T-helper 2 cell (primary cell): Measurements from ENCODE around the gene ARHGEF19.
A peak's percentile ranks its signal among the peaks of the same experiment; 100 is the strongest.
"Not testable (repeated sequence)": the region's sequence is repeated elsewhere in the genome, so short reads cannot be mapped to it uniquely, and the experiment has no call there.

Experiments
- DNase-seq, 5 experiments: peaks; one replicate each; pipeline versions ENCODE4 v3.0.0 to v3.0.0-alpha.2; 2012 to 2022

The ARHGEF19 gene

DNA sequence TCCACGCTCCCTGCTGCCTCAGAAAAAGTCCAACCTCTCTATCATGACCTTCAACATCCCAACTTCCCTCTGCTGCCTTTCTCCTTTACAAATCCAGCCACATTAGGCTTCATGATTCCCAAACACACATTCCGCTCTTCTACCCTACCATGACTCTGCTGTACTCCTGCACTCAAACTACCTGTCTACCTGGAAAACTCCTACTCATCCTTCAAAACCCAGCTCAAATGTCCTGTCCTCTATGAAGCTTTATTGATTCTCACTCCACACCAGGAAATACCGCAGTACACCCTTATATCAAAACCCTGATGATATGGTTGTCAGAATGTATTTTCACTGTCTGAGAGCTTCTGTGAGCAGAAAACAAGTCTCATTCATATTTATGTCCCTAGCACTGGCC is 8.9 kb downstream of the ARHGEF19 start:
- DNase-seq, result no peak

DNA sequence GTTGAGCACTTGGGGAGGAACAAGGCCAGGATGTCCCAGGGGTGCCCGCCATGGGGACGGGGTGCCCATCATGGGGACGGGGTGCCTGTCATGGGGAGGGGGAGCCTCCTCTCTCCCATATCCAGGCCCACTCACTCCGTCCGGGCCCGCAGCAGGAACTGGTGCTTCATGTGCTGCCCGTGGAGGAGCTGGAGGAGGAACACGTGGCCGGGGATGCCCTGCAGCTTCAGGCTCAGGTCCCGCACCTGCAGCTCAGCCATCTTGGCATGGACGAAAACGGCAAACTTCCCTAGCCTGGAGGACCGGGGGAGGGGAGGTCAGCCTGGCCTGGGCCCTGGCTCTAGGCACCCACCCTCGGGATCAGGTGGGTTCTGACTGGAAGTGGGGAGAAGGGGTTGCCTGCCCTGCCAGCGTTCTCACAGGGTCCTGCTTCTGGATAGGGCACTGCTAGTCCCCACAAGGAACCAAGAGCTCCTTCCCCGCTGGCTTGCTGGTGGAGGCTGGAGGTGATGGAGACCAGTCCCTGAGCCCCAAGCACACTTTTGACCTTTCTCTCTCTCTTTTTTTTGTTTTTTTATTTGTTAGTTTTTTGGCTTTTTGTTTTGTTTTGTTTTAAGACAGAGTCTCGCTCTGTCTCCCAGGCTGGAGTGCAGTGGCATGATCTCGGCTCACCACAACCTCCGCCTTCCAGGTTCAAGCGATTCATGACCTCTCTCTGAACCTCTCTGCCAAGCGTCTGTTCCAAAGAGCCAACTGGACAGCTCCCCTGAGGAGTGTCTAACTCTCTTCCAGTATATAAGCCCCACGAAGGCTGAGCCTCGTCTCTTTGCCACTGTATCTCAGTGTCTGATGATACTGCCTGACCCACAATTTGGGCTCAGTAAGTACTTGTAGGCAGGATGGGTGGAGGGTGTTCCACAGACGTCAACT is 9.9 kb downstream of the ARHGEF19 start:
- DNase-seq, result no peak

DNA sequence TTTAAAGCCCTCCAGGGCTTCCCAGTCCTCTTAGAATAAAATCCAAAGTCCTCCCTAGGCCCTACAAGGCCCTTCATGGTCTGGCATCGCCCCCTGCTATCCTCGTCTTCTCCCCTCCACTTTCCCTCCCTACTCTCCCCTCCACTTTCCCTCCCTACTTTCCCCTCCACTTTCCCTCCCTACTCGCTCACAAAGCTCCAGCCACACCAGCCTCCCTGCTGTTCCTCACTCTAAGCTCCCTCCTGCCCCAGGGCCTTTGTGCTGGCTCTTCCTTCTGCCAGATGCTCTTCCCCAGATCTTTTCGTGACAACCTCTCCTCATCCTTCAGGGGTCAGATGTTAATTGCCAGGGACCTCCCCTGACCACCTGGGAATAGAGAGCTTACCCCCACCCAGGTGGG is 12.8 kb downstream of the ARHGEF19 start:
- no peak for DNase-seq

DNA sequence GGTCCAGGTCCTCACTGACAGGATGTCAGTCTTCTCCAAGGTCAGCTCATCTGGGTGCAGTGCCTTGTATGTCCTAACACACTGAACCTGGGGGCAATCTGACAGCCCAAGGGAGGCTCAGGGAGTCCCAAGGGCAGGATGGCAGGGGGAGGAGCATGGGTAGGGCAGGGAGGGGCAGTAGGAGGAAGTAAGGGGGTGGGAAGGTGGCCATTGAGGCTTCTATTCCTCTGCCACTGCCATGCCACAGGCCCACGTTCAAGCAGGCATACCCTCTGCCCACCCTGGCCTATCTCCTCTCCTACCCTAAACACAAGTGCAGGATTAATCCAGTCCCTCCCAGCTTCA is 13.3 kb downstream of the ARHGEF19 start:
- no peak for DNase-seq

DNA sequence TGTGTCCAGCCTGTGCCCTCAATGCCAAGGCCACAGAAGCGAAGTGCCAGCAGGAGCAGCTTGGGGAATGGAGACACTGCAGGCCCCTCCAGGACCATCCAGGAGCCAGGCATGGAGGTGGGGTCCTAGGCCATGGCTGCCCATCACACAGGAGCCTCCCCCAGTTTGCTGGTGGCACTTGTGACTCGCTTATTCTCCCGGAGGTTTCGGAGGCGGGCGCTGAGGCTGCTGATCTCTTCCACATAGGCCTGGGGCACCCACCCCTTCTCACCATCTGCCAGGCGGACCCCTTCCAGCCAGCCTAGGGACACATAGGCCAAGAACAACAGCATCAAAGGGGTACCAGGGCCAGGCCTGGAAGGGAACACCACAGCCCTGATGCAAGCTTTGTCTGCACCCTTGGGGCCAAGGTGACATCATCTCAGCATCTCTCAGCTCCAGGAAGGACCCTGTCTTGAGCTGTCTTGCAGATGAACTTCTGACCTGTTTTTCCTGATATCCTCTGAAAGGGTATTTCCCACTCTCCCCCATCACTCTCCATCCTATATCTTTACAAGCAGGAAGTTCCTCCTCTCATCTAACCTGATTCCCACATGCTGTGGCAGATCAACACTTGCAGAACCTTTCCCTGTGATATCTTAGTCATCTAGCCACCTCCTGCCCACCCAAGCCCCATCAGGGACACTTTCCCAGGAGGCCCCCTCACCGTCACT is 13.9 kb downstream of the ARHGEF19 start:
- DNase-seq, result no peak

DNA sequence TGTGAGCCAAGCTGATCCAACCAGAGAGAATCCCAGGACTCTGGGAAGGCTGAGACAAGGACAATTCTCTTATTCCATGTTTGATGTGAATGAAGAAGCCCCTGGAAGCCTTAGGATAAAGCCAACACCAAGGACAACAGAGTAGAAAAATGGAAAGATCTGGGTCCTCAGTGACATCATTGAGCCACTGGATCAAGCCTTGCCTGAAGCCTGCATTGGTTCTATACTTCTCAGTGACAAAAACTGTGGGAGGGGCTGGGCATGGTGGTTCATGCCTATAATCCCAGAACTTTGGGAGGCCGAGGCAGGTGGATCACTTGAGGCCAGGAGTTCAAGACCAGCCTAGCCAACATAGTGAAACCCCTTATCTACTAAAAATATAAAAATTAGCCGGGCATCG is 15.6 kb downstream of the ARHGEF19 start:
- no peak for DNase-seq

DNA sequence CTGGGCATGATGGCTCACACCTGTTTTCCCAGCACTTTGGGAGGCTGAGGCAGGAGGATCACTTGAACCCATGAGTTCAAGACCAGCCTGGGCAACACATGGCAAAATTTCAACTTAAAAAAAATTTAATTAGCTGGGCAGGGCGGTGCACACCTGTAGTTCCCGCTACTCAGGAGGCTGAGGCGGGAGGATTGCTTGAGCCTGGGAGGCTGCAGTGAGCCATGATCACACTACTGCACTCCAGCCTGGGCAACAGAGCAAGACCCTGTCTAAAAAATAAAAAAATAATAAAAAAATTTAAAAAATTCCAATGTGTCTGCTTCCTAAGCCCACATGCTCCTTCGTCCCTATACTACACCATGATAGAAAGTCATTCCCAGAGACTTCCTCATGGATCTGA is 16.3 kb downstream of the ARHGEF19 start:
- DNase-seq, result not testable (repeated sequence)

DNA sequence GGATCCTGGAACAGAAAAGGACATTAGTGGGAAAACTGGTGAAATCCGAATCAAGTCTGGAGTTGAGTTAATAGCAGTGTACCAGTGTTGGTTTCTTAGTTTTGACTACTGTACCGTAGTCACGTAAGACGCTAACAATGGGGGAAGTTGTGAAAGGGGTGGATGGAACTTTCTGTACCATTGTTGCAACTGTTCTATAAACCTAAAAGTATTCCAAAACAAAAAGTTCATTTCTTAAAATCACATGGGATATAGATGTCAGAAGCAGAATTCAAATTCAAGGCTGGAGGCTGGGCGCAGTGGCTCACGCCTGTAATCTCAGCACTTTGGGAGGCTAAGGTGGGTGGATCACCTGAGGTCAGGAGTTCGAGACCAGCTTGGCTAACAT is 16.9 kb downstream of the ARHGEF19 start:
- DNase-seq, result no peak

DNA sequence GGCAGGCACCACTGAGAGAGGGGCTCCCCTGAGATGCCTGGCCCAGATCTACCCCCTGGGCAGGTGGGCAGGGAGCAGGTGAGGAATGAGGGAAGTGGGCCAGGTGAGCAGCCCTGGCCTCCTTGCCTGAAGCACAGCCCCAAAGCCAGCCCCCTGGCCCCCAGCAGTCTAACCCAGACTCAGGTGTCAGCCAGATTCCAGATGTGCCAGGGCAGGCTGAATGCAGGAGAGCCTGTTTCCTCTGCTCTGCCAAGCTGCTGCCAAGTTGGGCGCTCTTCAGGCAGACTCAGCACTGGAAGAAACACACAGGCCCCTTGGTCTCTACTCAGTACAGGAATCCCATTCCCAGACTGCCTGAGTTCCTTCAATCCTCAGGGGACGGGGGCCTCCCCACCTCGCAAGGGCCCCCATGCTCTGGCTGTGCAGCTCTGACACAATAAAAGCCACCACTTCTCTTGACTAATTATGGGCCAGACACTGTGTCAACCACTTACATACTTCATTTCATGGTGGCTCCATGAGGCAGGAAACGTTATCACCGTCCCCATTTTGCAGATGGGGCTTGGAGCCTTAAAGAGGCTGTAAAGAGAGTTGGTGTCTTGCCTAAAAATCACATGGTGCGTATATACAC is 20.4 kb downstream of the ARHGEF19 start:
- DNase-seq, result no peak

DNA sequence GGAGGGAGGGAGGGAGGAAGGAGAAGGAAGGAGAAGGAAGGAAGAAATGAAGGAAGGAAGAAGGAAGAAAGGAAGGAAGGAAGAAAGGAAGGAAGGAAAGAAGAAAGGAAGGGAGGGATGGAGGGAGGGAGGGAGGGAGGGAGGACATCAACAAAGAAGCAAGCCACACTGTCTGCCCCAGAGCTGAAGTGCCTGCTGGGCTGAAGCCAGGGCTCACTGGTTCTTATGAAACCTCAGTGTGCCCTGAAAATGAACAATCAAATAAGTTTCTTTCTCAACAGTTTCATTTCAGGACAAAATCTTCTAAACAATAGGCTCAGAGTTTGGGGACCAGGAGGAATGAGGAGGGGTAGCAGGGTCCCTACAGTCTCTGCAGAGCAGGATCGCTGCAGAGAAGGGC is 21.1 kb downstream of the ARHGEF19 start:
- no peak for DNase-seq

DNA sequence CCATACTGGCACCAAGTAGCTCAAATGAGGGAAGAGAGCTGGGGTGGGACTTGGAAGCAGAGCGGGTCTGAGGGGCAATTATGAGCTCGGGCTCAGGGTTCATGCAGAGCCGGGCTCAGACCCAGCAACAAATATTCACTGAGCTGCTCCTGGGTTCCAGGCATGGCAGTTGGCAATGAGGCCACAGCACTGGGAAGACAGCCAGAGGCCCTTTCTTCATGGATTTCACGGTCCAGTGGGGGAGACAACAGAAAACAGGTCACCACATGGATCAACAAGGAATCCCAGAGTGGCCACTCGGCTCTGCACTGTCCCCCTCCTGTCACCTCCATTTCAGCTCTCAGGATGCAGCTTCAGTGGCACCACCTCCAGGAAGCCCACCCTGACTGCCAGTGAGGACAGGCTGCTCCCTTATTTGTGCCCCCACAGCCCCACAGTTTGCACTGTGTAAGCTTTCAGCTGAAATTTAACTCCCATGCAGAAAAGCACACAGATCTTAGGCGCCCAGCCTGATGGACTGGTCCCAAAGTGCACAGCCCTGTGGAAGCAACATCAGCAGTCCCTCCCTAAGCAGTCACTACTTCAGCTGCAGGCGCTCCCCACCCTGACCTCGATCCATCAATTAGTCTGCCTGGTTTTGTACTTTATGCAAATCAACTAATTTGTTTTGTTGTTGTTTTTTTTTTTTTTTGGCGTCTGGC is 22.4 kb downstream of the ARHGEF19 start:
- no peak for DNase-seq

DNA sequence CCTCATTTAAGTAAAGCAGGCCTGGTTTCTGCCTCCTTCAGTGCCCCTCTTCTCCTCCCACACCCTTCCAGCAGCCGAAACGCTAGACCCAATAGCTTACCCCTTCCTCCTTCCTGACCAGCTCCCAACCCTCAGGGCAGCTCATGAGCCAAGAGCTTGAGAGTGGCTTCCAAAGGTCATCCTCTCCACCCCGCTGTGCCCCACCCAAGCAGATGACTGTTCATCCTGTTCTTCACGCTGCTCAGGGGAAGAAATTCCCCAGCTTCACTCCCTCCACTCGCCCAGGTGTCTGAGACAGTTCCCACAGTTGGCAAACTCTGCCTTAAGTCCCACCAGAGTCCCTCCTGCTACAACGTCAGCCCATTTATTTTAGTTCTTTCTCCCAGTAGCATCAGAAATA is 23.4 kb downstream of the ARHGEF19 start:
- no peak for DNase-seq

DNA sequence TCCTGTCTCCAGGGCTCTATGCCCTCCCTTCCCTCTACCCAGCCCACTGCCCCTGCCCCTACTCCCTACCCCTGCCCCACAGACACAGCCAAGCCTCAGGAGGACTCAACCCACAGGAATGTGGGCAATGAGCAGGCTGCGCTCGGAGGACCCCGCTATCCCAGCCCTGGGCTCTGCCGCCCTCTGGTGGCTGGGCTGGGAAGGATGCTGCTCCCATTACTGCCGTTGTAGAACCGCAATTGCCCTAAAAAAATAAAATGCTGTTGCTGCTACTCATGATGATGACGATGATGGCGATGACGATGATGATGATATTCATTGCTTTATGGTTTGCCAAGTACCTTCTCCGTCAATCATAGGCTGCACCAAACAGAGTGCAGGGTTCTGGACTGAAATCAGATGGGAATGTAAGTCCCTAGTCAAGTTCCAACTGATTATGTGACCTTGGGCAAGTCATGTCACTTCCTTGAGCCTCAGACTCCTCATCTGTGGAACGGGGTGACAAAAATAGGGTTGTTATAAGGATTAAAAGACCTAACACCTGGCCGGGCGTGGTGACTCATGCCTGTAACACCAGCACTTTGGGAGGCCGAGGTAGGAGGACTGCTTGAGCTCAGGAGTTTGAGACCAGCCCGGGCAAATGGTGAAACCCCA is 24.6 kb downstream of the ARHGEF19 start:
- DNase-seq, result peak; percentile 56 to 70 (median 65)

DNA sequence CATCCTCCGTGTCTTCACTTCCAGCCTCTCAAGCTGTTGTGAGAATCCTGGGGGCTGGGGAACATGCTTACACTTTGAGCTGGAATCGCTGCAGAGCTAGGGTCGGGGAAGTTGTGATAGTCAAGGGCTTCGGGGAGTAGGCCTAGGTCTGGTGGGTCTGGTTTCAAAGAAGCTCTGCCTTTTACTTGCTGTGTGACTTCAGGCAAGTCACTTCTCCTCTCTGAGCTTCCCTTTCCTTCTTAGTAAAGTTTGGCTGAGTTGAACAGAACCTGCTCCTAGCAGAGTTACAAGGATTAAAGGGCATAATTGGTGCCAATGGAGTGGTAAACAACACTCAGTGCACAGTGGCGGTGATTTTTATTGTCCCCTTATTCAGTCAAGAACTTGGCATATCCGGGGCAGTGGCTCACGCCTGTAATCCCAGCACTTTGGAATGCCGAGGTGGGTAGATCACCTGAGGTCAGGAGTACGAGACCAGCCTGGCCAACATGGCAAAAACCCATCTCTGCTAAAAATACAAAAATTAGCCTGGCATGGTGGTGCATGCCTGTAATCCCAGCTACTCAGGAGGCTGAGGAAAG is 25.7 kb downstream of the ARHGEF19 start:
- no peak for DNase-seq

DNA sequence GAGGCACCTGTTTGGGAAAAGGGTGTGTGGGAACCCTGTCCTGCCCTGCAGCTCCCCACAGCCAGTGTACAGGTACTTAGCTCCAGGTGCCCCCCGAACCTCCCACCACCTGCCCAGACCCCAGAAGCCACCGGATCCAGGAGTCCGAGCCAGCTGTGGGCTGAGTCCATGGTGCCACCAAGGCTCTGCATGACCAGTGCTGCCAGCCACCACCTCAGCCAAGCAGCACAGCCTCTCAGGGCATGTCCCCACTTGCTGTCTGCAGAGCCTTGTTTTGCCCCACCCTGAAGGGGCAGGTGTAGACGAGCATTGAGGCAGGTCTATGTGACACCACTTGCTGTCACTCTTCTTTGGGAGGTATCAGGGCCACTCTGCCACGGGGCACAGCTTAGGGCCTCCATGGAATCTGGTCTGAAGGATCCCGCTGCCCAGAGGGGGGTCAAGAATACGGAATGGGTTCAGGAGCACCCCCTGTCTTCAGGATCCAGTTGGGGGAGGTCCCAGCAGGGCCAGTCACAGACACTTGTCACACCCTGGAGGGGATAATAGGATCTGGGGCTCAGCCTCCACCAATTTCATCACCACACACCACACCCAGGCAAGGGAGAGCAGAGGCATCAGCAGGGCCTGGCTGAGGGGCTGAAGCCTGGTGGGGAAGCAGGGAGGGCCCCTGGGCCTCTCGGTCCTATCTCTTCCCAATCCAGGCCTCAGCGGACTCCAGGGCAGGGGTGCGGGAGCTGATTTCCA is 27.7 kb downstream of the ARHGEF19 start:
- no peak for DNase-seq

DNA sequence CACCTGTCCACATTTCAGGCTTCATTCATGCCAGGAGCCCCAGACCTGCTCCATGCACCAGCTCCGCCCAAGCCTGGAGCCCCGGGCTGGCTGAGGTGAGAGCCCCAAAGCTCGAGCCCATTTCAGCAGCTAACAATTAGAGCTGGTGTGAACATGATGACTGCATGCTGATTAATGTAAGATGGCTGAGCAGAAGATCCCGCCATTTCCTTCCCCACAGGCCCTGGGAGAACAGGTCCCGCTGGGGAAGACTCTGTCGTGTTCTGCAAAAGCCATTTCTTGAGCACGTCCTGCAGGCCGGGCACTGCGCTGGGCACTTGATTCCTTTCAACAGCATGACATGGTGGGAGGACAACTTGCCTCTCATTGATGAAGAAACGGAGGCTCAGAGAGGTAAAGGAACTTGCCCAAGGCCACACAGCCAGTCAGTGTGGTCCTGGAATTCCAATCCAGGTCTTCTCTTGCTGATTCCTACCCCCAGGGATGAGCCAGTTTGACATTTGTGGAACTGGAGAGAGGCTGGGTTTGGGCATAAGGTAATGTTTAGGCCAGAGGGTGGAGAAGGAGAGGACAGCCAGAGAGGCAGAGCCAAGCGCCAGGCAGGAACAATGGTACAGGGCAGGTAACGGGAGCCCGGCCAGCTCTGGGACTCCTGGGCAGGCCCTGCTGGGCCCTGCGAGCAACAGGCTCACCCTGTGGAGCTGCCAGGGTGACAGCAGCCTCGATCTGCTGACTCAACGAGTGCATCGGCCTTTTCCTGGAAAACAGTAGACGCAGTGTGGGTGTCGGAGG is 28.5 kb downstream of the ARHGEF19 start:
- no peak for DNase-seq

DNA sequence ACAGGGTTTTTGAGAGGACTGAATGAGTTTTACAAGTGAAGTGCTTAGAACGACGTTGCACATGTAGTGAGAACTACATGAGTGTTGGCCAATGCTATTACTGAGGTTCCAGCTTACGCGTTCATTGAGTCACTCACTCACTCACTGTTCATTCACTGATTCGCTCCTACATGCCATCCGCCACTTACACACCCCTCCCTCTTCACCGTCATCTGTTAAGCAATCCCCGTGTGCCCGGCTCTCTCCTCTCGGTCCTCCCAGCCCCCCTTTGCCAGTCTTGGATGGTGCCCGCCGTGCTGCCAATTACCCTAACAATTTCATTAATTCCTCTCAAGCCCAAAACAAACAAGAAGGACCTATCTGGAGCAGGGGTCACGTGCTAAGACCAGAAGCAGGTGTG is 29.3 kb downstream of the ARHGEF19 start:
- no peak for DNase-seq

DNA sequence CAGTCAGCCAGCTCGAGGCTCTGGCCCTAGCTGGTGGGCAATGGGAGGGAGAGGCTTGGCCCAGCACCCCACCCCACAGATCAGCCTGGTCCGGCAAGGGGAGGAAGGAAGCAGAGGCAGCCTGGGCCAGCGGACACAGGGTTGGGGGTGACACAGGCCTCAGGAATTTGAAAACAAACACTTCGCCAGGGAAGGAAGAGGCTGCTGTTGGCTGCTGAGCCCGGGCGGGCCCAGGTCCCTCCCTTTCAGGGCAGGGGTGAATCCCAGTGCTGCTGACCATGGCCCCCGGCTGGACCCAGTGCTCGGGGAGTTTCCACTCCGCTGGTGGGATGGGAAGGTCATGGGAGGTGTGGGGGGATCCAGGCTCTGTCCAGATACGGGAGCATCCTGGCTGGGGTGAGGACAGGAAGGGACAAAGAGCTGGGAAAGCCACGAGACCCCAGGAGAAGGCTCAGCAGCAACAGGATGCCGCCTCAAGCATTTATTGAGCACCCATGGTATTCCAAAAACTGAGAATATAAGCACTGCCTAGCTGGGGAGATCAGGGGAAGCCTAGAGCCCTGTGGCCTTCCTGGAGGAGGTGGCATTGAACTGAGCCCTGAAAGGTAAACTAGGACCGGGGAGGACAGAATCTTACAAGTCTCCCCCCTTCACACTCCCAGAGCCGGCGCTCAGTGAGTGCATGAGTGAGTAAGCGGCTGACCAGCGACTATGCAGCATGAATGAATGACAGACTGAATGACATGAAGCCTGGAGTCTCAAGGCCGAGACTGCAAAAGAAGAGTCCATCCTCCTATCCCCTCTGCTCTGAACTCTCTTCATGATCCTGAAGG is 30.3 kb downstream of the ARHGEF19 start:
- no peak for DNase-seq

DNA sequence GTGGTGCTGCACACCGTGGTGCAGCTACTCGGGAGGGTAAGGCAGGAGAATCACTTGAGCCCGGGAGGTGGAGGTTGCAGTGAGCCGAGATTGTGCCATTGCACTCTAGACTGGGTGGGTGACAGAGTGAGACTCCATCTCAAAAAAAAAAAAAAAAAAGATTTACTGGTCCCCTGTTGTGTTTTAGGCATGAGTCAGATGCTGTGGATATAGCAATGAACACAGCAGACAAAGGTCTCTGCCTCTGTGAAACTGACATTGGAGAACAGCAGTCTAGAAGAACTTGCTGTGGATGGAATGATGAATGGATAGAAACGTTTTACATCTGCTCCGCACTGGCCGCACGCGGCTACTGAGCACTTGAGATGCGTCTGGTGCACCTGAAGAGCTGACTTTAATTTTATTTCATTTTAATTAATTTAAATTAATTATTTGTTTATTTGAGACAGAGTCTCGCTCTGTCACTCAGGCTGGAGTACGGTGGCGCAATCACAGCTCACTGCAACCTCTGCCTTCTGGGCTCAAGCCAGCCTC is 32.1 kb downstream of the ARHGEF19 start:
- DNase-seq, result no peak
